H1 (cell line): ENCODE data around the gene ERI2. TPM values are rescaled to one million over a fixed set of nuclear protein-coding genes. Genes with fewer than 3 reads are reported as not detected.

Experiments used
- CTCF ChIA-PET: fragments of 300-600 bp; sonication (Branson Sonifier 250); formaldehyde crosslinking; loops from one replicate; lab custom pipeline; 2021; ENCODE audit not compliant: partially characterized antibody; lab: Charles Lee
- POLR2A ChIA-PET: fragments of 300-600 bp; sonication (Branson Sonifier 250); formaldehyde crosslinking; loops from one replicate; lab custom pipeline; 2021; ENCODE audit warnings: inconsistent platforms; ENCODE audit not compliant: partially characterized antibody; lab: Charles Lee
- DNase-seq, 2 experiments: peaks; one replicate each; pipeline versions ENCODE4 v3.0.0 to v3.0.0-alpha.2; 2010 to 2022; ENCODE audit warnings: low spot score in 2 of 2, low read depth in 1 of 2, mixed read lengths in 1 of 2
- FAIRE-seq: peaks from 2 replicates; lab custom pipeline; 2011; peaks lifted over from hg19 to GRCh38; lab: Jason Lieb, UNC
- H2AFZ ChIP-seq: 2 replicates; pipeline ENCODE4 v1.8.1; 2012; ENCODE audit warnings: low read length, inconsistent platforms
- H2AK5ac ChIP-seq: 2 replicates; pipeline ENCODE4 v1.6.1; 2013; ENCODE audit warnings: low read depth, low read length
- H2BK120ac ChIP-seq: replicated peaks from 2 replicates; pipeline ENCODE3; 2013; ENCODE audit warnings: low read depth, low read length, inconsistent platforms
- H2BK12ac ChIP-seq: 2 replicates; pipeline ENCODE4 v1.6.1; 2013; ENCODE audit warnings: low read depth, low read length
- H2BK15ac ChIP-seq: 2 replicates; pipeline ENCODE4 v1.6.1; 2013; ENCODE audit warnings: low read length
- H2BK20ac ChIP-seq: 2 replicates; pipeline ENCODE4 v1.6.1; 2013; ENCODE audit warnings: low read length
- H2BK5ac ChIP-seq: 2 replicates; pipeline ENCODE4 v1.6.1; 2013; ENCODE audit warnings: low read depth, low read length
- H3K14ac ChIP-seq: 2 replicates; pipeline ENCODE4 v1.6.1; 2013; ENCODE audit warnings: inconsistent platforms; ENCODE audit not compliant: insufficient read length
- H3K18ac ChIP-seq: 2 replicates; pipeline ENCODE4 v1.6.1; 2013; ENCODE audit warnings: low read length; ENCODE audit errors: extremely low read depth
- H3K23ac ChIP-seq: 2 replicates; pipeline ENCODE4 v1.6.1; 2013; ENCODE audit warnings: inconsistent platforms; ENCODE audit not compliant: insufficient read length
- H3K23me2 ChIP-seq: 2 replicates; pipeline ENCODE4 v1.6.1; 2013; ENCODE audit warnings: low read depth, low read length
- H3K27ac ChIP-seq: 2 replicates; pipeline ENCODE4 v1.6.1; 2011; ENCODE audit warnings: low read depth, low read length, inconsistent platforms
- H3K27me3 ChIP-seq, 4 experiments: replicated peaks in 1 of 4; 1 replicate in 1 of 4; 2 replicates in 3 of 4; pipeline versions ENCODE4 v1.6.1 to v1.8.1; 2011 to 2013; ENCODE audit warnings: low read length in 3 of 4, mild to moderate bottlenecking in 3 of 4, inconsistent platforms in 2 of 4, mixed read lengths in 2 of 4, moderate library complexity in 1 of 4; ENCODE audit not compliant: control insufficient read depth in 3 of 4, insufficient read depth in 3 of 4; ENCODE audit errors: extremely low read depth in 1 of 4
- H3K36me3 ChIP-seq, 4 experiments: 2 replicates each; pipeline versions ENCODE4 v1.6.1 to v1.8.1; 2011 to 2013; ENCODE audit warnings: mild to moderate bottlenecking in 4 of 4, low read length in 3 of 4, moderate library complexity in 2 of 4, control low read depth in 1 of 4, inconsistent platforms in 1 of 4; ENCODE audit not compliant: insufficient read depth in 4 of 4, control insufficient read depth in 2 of 4
- H3K4ac ChIP-seq: replicated peaks from 2 replicates; pipeline ENCODE3; 2013; ENCODE audit warnings: low read length, low read depth, mixed read lengths, inconsistent platforms; ENCODE audit not compliant: insufficient read length
- H3K4me1 ChIP-seq, 4 experiments: replicated peaks in 1 of 4; 1 replicate in 1 of 4; 2 replicates in 3 of 4; pipeline versions ENCODE4 v1.6.1 to v1.8.1; 2011 to 2013; ENCODE audit warnings: low read length in 3 of 4, inconsistent platforms in 2 of 4, mixed read lengths in 1 of 4; ENCODE audit not compliant: insufficient read depth in 4 of 4, control insufficient read depth in 3 of 4
- H3K4me2 ChIP-seq, 2 experiments: 2 replicates each; pipeline versions ENCODE4 v1.6.1 to v1.8.1; 2011 to 2013; ENCODE audit warnings: low read depth in 2 of 2, low read length in 2 of 2, control low read depth in 1 of 2, inconsistent platforms in 1 of 2, mild to moderate bottlenecking in 1 of 2; ENCODE audit not compliant: insufficient read depth in 1 of 2
- H3K4me3 ChIP-seq, 4 experiments: fragments of 200-600, 300-600 bp in 1 of 4; sonication (generic), shearing (Covaris generic), sonication (Bioruptor Twin) in 1 of 4; 2 replicates each; pipeline versions ENCODE4 v1.5.1 to v1.8.1; 2011 to 2016; ENCODE audit warnings: low read length in 4 of 4, low read depth in 3 of 4, control low read depth in 2 of 4, inconsistent platforms in 2 of 4, mild to moderate bottlenecking in 2 of 4, mixed read lengths in 1 of 4, moderate library complexity in 1 of 4; ENCODE audit not compliant: insufficient read depth in 2 of 4; ENCODE audit errors: extremely low read depth in 1 of 4
- H3K56ac ChIP-seq: replicated peaks from 2 replicates; pipeline ENCODE3; 2013; ENCODE audit warnings: low read depth, mild to moderate bottlenecking, mixed read lengths, low read length, inconsistent platforms; ENCODE audit not compliant: insufficient read length
- H3K79me1 ChIP-seq: 2 replicates; pipeline ENCODE4 v1.6.1; 2013; ENCODE audit warnings: low read depth, low read length, control low read depth
- H3K79me2 ChIP-seq, 2 experiments: 2 replicates each; pipeline versions ENCODE4 v1.6.1 to v1.8.1; 2012 to 2013; ENCODE audit warnings: low read length in 2 of 2, mild to moderate bottlenecking in 2 of 2, inconsistent platforms in 1 of 2; ENCODE audit not compliant: insufficient read depth in 2 of 2, control insufficient read depth in 1 of 2
- H3K9ac ChIP-seq, 4 experiments: replicated peaks in 1 of 4; 1 replicate in 1 of 4; 2 replicates in 3 of 4; pipeline versions ENCODE4 v1.6.1 to v1.8.1; 2011 to 2013; ENCODE audit warnings: low read depth in 3 of 4, low read length in 3 of 4, control low read depth in 2 of 4, mild to moderate bottlenecking in 2 of 4, moderate library complexity in 2 of 4, inconsistent platforms in 1 of 4; ENCODE audit errors: extremely low read depth in 1 of 4
- H3K9me3 ChIP-seq, 2 experiments: 2 replicates each; pipeline versions ENCODE4 v1.6.1 to v1.8.1; 2012 to 2013; ENCODE audit warnings: mild to moderate bottlenecking in 2 of 2, moderate library complexity in 2 of 2, control low read depth in 1 of 2, inconsistent platforms in 1 of 2, low read depth in 1 of 2, low read length in 1 of 2, mixed read lengths in 1 of 2; ENCODE audit not compliant: insufficient read depth in 2 of 2
- H4K20me1 ChIP-seq, 2 experiments: replicated peaks in 1 of 2; 2 replicates each; pipeline versions ENCODE3 to v1.8.1; 2011 to 2013; ENCODE audit warnings: inconsistent platforms in 2 of 2, low read length in 2 of 2, mild to moderate bottlenecking in 1 of 2; ENCODE audit not compliant: insufficient read depth in 2 of 2, control insufficient read depth in 1 of 2
- H4K5ac ChIP-seq: 2 replicates; pipeline ENCODE4 v1.6.1; 2013; ENCODE audit warnings: low read length, low read depth, mixed read lengths, inconsistent platforms; ENCODE audit not compliant: insufficient read length
- H4K8ac ChIP-seq: 2 replicates; pipeline ENCODE4 v1.8.0; 2013; ENCODE audit warnings: mild to moderate bottlenecking, moderate library complexity, low read length, inconsistent platforms; ENCODE audit not compliant: insufficient read depth; ENCODE audit errors: extremely low read depth
- H4K91ac ChIP-seq: replicated peaks from 2 replicates; pipeline ENCODE3; 2013; ENCODE audit warnings: low read length, mixed read lengths, inconsistent platforms; ENCODE audit not compliant: insufficient read length
- BACH1 ChIP-seq: IDR thresholded peaks from 2 replicates; pipeline ENCODE4 v1.6.1; 2012; ENCODE audit warnings: low read length, improper control_type of control experiment
- BCL11A ChIP-seq, 2 experiments: IDR thresholded peaks; one replicate each; pipeline ENCODE4 v1.6.1; 2011; ENCODE audit warnings: low read depth in 2 of 2, low read length in 2 of 2, mild to moderate bottlenecking in 2 of 2
- BRCA1 ChIP-seq: IDR thresholded peaks from 2 replicates; pipeline ENCODE4 v1.6.1; 2012; ENCODE audit warnings: low read depth, low read length, improper control_type of control experiment
- CTBP2 ChIP-seq: IDR thresholded peaks from 2 replicates; pipeline ENCODE4 v1.7.0; 2011; ENCODE audit warnings: borderline replicate concordance, mild to moderate bottlenecking, moderate library complexity, mixed read lengths, low read length; ENCODE audit not compliant: insufficient read depth, insufficient read length
- EP300 ChIP-seq, 2 experiments: IDR thresholded peaks; 1 replicate in 1 of 2; 2 replicates in 1 of 2; pipeline ENCODE4 v1.6.1; 2011 to 2012; ENCODE audit warnings: low read depth in 2 of 2, low read length in 2 of 2, mild to moderate bottlenecking in 2 of 2, borderline replicate concordance in 1 of 2, inconsistent platforms in 1 of 2, moderate library complexity in 1 of 2
- FOSL1 ChIP-seq: IDR thresholded peaks from 2 replicates; pipeline ENCODE4 v1.6.1; 2011; ENCODE audit warnings: mild to moderate bottlenecking, low read depth, low read length, moderate library complexity; ENCODE audit not compliant: insufficient read depth
- HDAC2 ChIP-seq, 2 experiments: fragments of 300-600 bp in 1 of 2; sonication (generic) in 1 of 2; IDR thresholded peaks; 2 replicates each; pipeline ENCODE4 v1.6.1; 2011 to 2012; ENCODE audit warnings: low read depth in 2 of 2, low read length in 2 of 2, mild to moderate bottlenecking in 2 of 2, moderate library complexity in 2 of 2, borderline replicate concordance in 1 of 2, inconsistent platforms in 1 of 2
- HDAC6 ChIP-seq: IDR thresholded peaks from one replicate; pipeline ENCODE4 v1.7.1; 2012; ENCODE audit warnings: low read depth, mild to moderate bottlenecking, inconsistent platforms, low read length, moderate library complexity
- JUN ChIP-seq: IDR thresholded peaks from 2 replicates; pipeline ENCODE4 v1.6.1; 2011; ENCODE audit warnings: low read depth, mild to moderate bottlenecking, improper control_type of control experiment, low read length
- POU5F1 ChIP-seq: IDR thresholded peaks from 2 replicates; pipeline ENCODE4 v1.6.1; 2011; ENCODE audit warnings: low read depth, mild to moderate bottlenecking, low read length, moderate library complexity
- RBBP5 ChIP-seq: IDR thresholded peaks from 2 replicates; pipeline ENCODE4 v1.7.1; 2012; ENCODE audit warnings: low read depth, mild to moderate bottlenecking, inconsistent platforms, low read length, moderate library complexity, borderline replicate concordance
- SP1 ChIP-seq: IDR thresholded peaks from 2 replicates; pipeline ENCODE4 v1.6.1; 2011; ENCODE audit warnings: low read depth, low read length
- TAF7 ChIP-seq: optimal IDR thresholded peaks from 2 replicates; pipeline ENCODE3; 2011; ENCODE audit warnings: low read depth, mild to moderate bottlenecking, inconsistent platforms, low read length, moderate library complexity, borderline replicate concordance
- WGBS, 2 experiments: shearing (Covaris generic) in 1 of 2; methylation state at CpG; one replicate each; pipeline versions ENCODE4 v1.1.6 to v1.1.7; 2013 to 2015; ENCODE audit warnings: low lambda C conversion rate in 2 of 2, mixed read lengths in 2 of 2, inconsistent platforms in 1 of 2, low coverage in 1 of 2, missing lambda C conversion rate in 1 of 2; ENCODE audit not compliant: insufficient replicate concordance in 2 of 2, insufficient coverage in 1 of 2, insufficient read length in 1 of 2; ENCODE audit errors: extremely low coverage in 1 of 2, missing lambda C conversion rate in 1 of 2; 5-methylcytosine and 5-hydroxymethylcytosine counted together
- polyA plus RNA-seq, 7 experiments: library from polyadenylated mRNA; depleted of rRNA in 3 of 7; stranded (reverse) in 5 of 7; unstranded in 2 of 7; fragments of >200 nt in 5 of 7; fragments of 200-250 nt in 2 of 7; gene quantifications; 1 replicate in 5 of 7; 2 replicates in 1 of 7; 4 replicates in 1 of 7; pipeline versions ENCODE4 v1.2.1 to v1.2.3, GENCODE V29; 2011 to 2013; ENCODE audit warnings: missing spikeins in 2 of 7, mixed read lengths in 2 of 7
- total RNA-seq: library from RNA; stranded (reverse); fragmentation: NEBNext Ultra II Directional; extraction: Animal tissue kit (Norgen Biotek cat#: 25700); gene quantifications from 2 replicates; pipeline ENCODE4 v1.2.1, GENCODE V29; 2021
- TF ChIP-seq, protein P1 (sequence below): IDR thresholded peaks from 2 replicates; pipeline ENCODE4 v1.6.1; 2012; ENCODE audit warnings: inconsistent platforms

Gene ERI2
- total and polyA plus RNA-seq, 2 of the 8 experiments (the other 6 are each of a cell fraction or from before 2014, with no cell fraction given): 11.0 to 12.6 TPM

DNA sequence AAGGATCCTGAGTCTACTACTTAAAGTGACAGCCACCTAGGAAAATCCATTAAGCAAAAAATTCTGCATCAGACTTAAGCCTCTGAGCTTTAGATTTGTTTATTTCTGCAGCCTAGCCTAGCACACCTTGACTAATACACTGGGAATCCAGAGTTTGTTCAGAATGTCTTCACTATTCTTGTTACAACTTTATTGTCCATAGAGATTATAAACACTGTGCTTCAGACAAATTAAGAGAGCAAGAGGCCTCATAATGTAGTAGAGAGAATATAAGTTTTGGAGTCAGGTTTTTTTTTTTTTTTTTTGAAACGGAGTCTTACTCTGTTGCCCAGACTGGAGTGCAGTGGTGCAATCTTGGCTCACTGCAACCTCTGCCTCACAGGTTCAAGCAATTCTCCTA is 55.7 kb downstream of the ERI2 start:
- Histone ChIP-seq H3K18ac (no peak overlapping the region), H3K4ac (no peak overlapping the region), H2BK5ac (no peak overlapping the region), H3K27ac (no peak overlapping the region), H3K14ac (no peak overlapping the region), H3K4me3 (no peak overlapping the region), H4K5ac (no peak overlapping the region), H2AFZ (no peak overlapping the region), H2AK5ac (no peak overlapping the region), H4K20me1 (no peaks in the 10 kb centered on the region), H3K27me3 (no peaks in the 10 kb centered on the region), H3K23me2 (no peaks in the 10 kb centered on the region), H2BK120ac (no peak overlapping the region), H3K23ac (no peak overlapping the region), H3K9me3 (peaks cover 10 to 15% of the 10 kb centered on the region in 2 experiments; a peak in 2 of 4 replicates), H4K91ac (no peak overlapping the region), H3K4me2 (no peak overlapping the region), H3K79me2 (no peaks in the 10 kb centered on the region), H3K36me3 (no peaks in the 10 kb centered on the region), H2BK15ac (no peak overlapping the region), H4K8ac (no peak overlapping the region), H3K56ac (no peak overlapping the region), H3K4me1 (no peaks in the 10 kb centered on the region), H2BK12ac (no peak overlapping the region), H3K79me1 (no peaks in the 10 kb centered on the region), H2BK20ac (no peak overlapping the region), H3K9ac (no peak overlapping the region)
- no CpG with 5 or more reads among the region's 1 CpG for WGBS, 2 experiments
- DNase-seq (no peak), FAIRE-seq (no peak)
- CTCF ChIA-PET: no interaction called here
- POLR2A ChIA-PET: interaction anchor here (0.6 kb wide), 1 partner anchor 11 kb away, joined by 3 read pairs; no protein-coding TSS in a partner anchor
- TF ChIP-seq SP1: no peak
- TF ChIP-seq TAF7: no peak
- TF ChIP-seq EP300 (IDR thresholded peaks at IDR 0.05; ENCODE audit: borderline replicate concordance in 1 of 2, low read depth in 2 of 2, low read length in 2 of 2): no peak
- no peak for TF ChIP-seq HDAC6
- no peak for TF ChIP-seq HDAC2 (IDR thresholded peaks at IDR 0.05; ENCODE audit: borderline replicate concordance in 1 of 2, low read depth in 2 of 2, low read length in 2 of 2)
- TF ChIP-seq RBBP5: no peak
- TF ChIP-seq BCL11A (IDR thresholded peaks at IDR 0.05; ENCODE audit: low read depth in 2 of 2, low read length in 2 of 2): no peak
- TF ChIP-seq, protein P1, sequence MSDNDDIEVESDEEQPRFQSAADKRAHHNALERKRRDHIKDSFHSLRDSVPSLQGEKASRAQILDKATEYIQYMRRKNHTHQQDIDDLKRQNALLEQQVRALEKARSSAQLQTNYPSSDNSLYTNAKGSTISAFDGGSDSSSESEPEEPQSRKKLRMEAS: no peak
- no peak for TF ChIP-seq BRCA1
- no peak for TF ChIP-seq JUN
- TF ChIP-seq POU5F1: no peak
- no peak for TF ChIP-seq FOSL1
- no peak for TF ChIP-seq BACH1
- TF ChIP-seq CTBP2: no peak
